MM.1S (cell line): ENCODE measurements around the gene PLEKHS1.
"Not testable (repeated sequence)": the region's sequence is repeated elsewhere in the genome, so short reads cannot be mapped to it uniquely, and the experiment has no call there.

Source experiments
- DNase-seq: peaks from one replicate; pipeline ENCODE4 v3.0.0-alpha.2; 2015
- H2AFZ ChIP-seq: fragments of 300-600 bp; sonication (generic); 2 replicates; pipeline ENCODE4 v1.6.0; 2016; ENCODE audit warnings: antibody characterized with exemption, low read length
- H3F3A ChIP-seq: fragments of 300-600 bp; sonication (generic); 2 replicates; pipeline ENCODE4 v1.6.1; 2016; ENCODE audit warnings: mild to moderate bottlenecking, antibody characterized with exemption, low read length, moderate library complexity, mixed read lengths; ENCODE audit not compliant: insufficient read depth
- H3K27ac ChIP-seq: fragments of 300-600 bp; sonication (generic); 2 replicates; pipeline ENCODE4 v1.5.1; 2016; ENCODE audit warnings: mild to moderate bottlenecking, low read length
- H3K27me3 ChIP-seq: fragments of 300-600 bp; sonication (generic); replicated peaks from 2 replicates; pipeline ENCODE4 v1.6.0; 2016; ENCODE audit warnings: low read length; ENCODE audit not compliant: insufficient read depth
- H3K36me3 ChIP-seq: fragments of 300-600 bp; sonication (generic); replicated peaks from 2 replicates; pipeline ENCODE4 v1.6.1; 2016; ENCODE audit warnings: mild to moderate bottlenecking, low read length, mixed read lengths; ENCODE audit not compliant: insufficient read depth
- H3K4me1 ChIP-seq: fragments of 300-600 bp; sonication (generic); 2 replicates; pipeline ENCODE4 v1.6.1; 2016; ENCODE audit warnings: low read length, mixed read lengths
- H3K4me2 ChIP-seq: fragments of 300-600 bp; sonication (generic); 2 replicates; pipeline ENCODE4 v1.6.0; 2016; ENCODE audit warnings: low read depth, low read length
- H3K4me3 ChIP-seq: fragments of 300-600 bp; sonication (generic); 2 replicates; pipeline ENCODE4 v1.5.1; 2016; ENCODE audit warnings: low read length, mixed read lengths
- H3K79me2 ChIP-seq: fragments of 300-600 bp; sonication (generic); 2 replicates; pipeline ENCODE4 v1.6.1; 2016; ENCODE audit warnings: mixed run types, low read length, mixed read lengths
- H3K9ac ChIP-seq: fragments of 300-600 bp; sonication (generic); 2 replicates; pipeline ENCODE4 v1.6.1; 2016; ENCODE audit warnings: low read length, mixed read lengths
- H3K9me2 ChIP-seq: fragments of 300-600 bp; sonication (generic); replicated peaks from 2 replicates; pipeline ENCODE4 v1.6.1; 2016; ENCODE audit warnings: mild to moderate bottlenecking, low read length, mixed read lengths; ENCODE audit not compliant: insufficient read depth
- H3K9me3 ChIP-seq: fragments of 300-600 bp; sonication (generic); replicated peaks from 2 replicates; pipeline ENCODE4 v1.6.1; 2016; ENCODE audit warnings: mild to moderate bottlenecking, low read length, mixed read lengths; ENCODE audit not compliant: insufficient read depth
- H4K20me1 ChIP-seq: fragments of 300-600 bp; sonication (generic); 2 replicates; pipeline ENCODE4 v1.6.1; 2016; ENCODE audit warnings: mild to moderate bottlenecking, low read length, moderate library complexity, mixed read lengths; ENCODE audit not compliant: insufficient read depth
- EZH2 ChIP-seq: fragments of 300-600 bp; sonication (generic); optimal IDR thresholded peaks from 2 replicates; pipeline ENCODE3; 2017; ENCODE audit warnings: low read depth, mild to moderate bottlenecking, antibody characterized with exemption, low read length, mixed read lengths
- EZH2phosphoT487 ChIP-seq: fragments of 300-600 bp; sonication (generic); IDR thresholded peaks from 2 replicates; pipeline ENCODE4 v1.6.1; 2018; ENCODE audit warnings: antibody characterized with exemption, low read length
- TF ChIP-seq, protein P1 (sequence below): fragments of 300-600 bp; sonication (generic); IDR thresholded peaks from 2 replicates; pipeline ENCODE4 v1.5.1; 2016; ENCODE audit warnings: antibody characterized with exemption, low read length, mixed read lengths

PLEKHS1 gene

DNA sequence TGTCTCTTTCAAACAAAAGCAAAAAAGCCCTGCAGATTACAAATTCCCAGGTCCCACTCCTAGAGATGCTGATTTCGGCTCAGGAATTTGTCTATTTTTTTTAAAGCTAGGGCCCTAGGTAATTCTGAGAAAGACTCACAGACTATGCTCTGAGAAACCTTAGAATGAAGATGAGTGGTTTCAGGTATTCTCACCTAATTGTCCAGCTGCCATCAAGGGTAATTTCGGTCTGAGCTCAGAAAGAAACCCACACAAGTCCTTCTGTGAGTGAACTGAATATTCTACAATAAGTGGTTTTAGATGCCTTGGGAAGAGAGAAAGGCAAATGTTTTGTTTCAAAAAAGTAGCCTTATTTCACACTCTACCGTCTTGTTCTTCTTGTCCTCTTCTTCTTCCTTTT is 56.7 kb downstream of the PLEKHS1 start:
- Histone ChIP-seq H3K27ac (no peak overlapping the region), H3K9me3 (no peaks in the 10 kb centered on the region), H2AFZ (no peak overlapping the region), H3K27me3 (no peaks in the 10 kb centered on the region), H4K20me1 (no peaks in the 10 kb centered on the region), H3F3A (no peaks in the 10 kb centered on the region), H3K79me2 (no peaks in the 10 kb centered on the region), H3K4me2 (no peak overlapping the region), H3K9ac (no peak overlapping the region), H3K9me2 (no peaks in the 10 kb centered on the region), H3K36me3 (no peaks in the 10 kb centered on the region), H3K4me1 (no peaks in the 10 kb centered on the region), H3K4me3 (no peak overlapping the region)
- TF ChIP-seq, protein P1, sequence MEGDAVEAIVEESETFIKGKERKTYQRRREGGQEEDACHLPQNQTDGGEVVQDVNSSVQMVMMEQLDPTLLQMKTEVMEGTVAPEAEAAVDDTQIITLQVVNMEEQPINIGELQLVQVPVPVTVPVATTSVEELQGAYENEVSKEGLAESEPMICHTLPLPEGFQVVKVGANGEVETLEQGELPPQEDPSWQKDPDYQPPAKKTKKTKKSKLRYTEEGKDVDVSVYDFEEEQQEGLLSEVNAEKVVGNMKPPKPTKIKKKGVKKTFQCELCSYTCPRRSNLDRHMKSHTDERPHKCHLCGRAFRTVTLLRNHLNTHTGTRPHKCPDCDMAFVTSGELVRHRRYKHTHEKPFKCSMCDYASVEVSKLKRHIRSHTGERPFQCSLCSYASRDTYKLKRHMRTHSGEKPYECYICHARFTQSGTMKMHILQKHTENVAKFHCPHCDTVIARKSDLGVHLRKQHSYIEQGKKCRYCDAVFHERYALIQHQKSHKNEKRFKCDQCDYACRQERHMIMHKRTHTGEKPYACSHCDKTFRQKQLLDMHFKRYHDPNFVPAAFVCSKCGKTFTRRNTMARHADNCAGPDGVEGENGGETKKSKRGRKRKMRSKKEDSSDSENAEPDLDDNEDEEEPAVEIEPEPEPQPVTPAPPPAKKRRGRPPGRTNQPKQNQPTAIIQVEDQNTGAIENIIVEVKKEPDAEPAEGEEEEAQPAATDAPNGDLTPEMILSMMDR, result no peak
- TF ChIP-seq EZH2 (no peak), EZH2phosphoT487 (no peak)
- peak; percentile 21 for DNase-seq

DNA sequence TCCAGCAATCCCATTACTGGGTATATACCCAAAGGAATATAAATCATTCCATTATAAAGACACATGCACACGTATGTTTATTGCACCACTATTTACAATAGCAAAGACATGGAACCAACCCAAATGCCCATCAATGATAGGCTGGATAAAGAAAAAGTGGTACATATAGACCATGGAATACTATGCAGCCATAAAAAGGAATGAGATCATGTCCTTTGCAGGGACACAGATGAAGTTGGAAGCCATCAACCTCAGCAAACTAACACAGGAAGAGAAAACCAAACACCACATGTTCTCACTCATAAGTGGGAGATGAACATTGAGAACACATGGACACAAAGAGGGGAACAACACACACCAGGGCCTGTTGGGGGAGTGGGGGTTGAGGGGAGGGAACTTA is 63.2 kb downstream of the PLEKHS1 start:
- H3K4me1 ChIP-seq, H3K4me3 ChIP-seq, H3K9me3 ChIP-seq, H3K4me2 ChIP-seq, DNase-seq, H3K36me3 ChIP-seq, H3F3A ChIP-seq, H3K9me2 ChIP-seq, H3K27ac ChIP-seq, H3K27me3 ChIP-seq, H2AFZ ChIP-seq, H4K20me1 ChIP-seq, H3K79me2 ChIP-seq, H3K9ac ChIP-seq: not testable (repeated sequence)

DNA sequence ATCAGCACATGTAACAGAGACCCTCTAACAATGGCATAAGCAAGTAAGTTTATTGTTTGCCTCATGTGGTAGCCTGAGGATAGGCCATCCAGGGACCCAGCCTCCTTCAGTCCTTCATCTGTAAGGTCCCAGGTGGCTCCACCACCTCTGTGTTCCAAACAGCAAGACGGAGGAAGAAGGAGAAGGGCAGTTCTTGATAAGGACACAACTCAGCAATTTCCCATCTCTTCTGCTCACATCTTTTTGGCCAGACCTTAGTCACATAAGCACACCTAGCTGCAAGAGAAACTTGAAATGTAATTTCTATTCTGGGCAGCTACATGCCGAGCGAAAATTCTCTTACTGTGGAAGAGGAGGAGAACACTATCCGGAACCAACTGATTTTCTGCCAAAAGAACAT is 68.5 kb downstream of the PLEKHS1 start:
- Histone ChIP-seq H4K20me1 (no peaks in the 10 kb centered on the region), H3K9me3 (no peaks in the 10 kb centered on the region), H3K4me3 (no peak overlapping the region), H3F3A (no peaks in the 10 kb centered on the region), H2AFZ (no peak overlapping the region), H3K27me3 (no peaks in the 10 kb centered on the region), H3K79me2 (no peaks in the 10 kb centered on the region), H3K9ac (no peak overlapping the region), H3K4me2 (no peak overlapping the region), H3K4me1 (no peaks in the 10 kb centered on the region), H3K27ac (no peak overlapping the region), H3K9me2 (no peaks in the 10 kb centered on the region), H3K36me3 (no peaks in the 10 kb centered on the region)
- DNase-seq, result no peak
- TF ChIP-seq EZH2, result no peak
- TF ChIP-seq EZH2phosphoT487, result no peak
- TF ChIP-seq, protein P1, result no peak

DNA sequence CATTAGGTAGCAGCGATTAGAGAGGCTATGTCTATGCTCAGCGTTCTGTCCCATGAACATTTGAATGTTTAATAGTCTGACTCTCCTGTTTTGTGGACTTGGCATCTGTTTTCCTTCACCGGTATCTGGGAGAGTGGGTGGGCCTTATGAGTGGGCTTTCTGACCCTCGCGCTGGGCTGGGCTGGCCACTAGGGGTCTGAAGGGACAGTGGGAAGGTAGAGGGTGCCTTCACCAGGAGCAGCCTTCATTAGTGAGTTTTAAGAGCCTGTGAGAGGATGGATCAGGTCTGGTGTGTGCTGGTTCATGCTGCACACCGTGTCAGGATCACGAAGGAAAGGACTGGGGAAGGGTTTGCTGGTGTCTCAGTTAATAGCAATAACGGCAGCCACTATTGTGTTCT is 69.0 kb downstream of the PLEKHS1 start:
- TF ChIP-seq EZH2 (no peak), EZH2phosphoT487 (no peak)
- TF ChIP-seq, protein P1, result no peak; the same call in 1 of the 2 replicates
- Histone ChIP-seq H3K9me3 (no peaks in the 10 kb centered on the region), H3K9me2 (no peaks in the 10 kb centered on the region), H2AFZ (no peak overlapping the region), H3F3A (no peaks in the 10 kb centered on the region), H3K27ac (no peak overlapping the region), H3K4me2 (no peak overlapping the region), H3K79me2 (no peaks in the 10 kb centered on the region), H3K9ac (no peak overlapping the region), H3K36me3 (no peaks in the 10 kb centered on the region), H3K4me1 (no peaks in the 10 kb centered on the region), H3K4me3 (no peak overlapping the region), H4K20me1 (no peaks in the 10 kb centered on the region), H3K27me3 (no peaks in the 10 kb centered on the region)
- DNase-seq, result no peak

DNA sequence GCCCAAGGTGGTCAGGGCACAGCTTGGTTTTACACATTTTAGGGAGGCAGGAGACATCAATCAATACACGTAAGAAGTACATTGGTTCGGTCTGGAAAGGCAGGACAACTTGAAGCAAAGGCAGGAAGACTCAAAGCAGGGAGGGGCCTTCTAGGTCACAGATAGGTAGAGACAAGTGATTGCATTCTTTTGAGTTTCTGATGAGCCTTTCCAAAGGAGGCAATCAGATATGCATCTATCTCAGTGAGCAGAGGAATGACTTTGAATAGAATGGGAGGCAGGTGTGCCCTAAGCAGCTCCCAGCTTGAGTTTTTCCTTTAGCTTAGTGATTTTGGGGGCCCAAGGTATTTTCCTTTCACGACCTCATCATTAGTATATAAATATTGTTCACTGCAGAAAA is 69.8 kb downstream of the PLEKHS1 start:
- H3K79me2 ChIP-seq, DNase-seq, H3K4me3 ChIP-seq, H3K27me3 ChIP-seq, H4K20me1 ChIP-seq, H3K27ac ChIP-seq, H3K9me3 ChIP-seq, H3K36me3 ChIP-seq, H3K9ac ChIP-seq, H2AFZ ChIP-seq, H3K4me1 ChIP-seq, H3F3A ChIP-seq, H3K9me2 ChIP-seq, H3K4me2 ChIP-seq: not testable (repeated sequence)
